HG02870 (cell line): ENCODE data around the gene SAP130.

Experiments
- ATAC-seq: cut with Tn5 transposase; IDR thresholded peaks from one replicate; pipeline ENCODE4 v1.9.1; 2021; ENCODE audit warnings: mild to moderate bottlenecking, moderate library complexity; ENCODE audit not compliant: unreplicated experiment

Gene SAP130

GRCh38 chr2:128026448-128027277 lies 1.2 kb downstream of the SAP130 start:
- ATAC-seq: peak; percentile 0

DNA sequence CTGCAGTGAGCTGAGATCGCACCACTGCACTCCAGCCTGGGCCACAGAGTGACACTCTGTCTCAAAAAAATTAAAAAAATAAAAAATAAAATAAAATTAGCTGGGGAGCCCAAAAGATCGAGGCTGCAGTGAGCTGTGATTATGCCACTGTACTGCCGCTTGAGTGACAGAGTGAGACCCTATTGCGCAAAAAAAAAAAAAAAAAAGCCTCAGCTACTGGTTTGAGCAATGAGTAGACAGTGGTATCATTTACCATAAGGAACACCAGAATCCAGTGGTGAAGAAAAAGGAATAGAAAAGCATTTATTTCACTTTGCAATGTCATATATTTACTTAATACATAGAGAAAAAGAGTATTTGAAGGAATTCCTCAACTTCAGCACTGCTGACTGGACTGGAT lies 3.0 kb downstream of the SAP130 start:
- no peak for ATAC-seq

DNA sequence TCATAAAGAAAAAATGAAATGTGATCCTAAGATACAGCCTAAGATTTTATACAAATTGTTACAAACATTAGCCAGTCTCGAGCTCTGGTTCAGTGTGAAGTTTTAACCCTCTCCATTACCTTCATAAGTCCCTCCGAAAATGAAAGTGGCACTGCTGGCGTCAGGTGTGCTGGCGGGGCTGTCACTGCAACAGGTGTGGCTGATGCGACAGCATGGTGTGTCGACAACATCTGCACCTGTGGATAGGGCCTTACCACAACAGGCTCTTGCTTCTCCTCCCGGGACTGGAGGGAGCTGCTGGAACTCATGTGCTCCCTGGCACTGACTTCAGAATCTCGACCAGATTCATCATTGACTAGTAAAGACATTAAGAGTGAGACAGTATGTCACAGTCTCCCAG lies 10.3 kb downstream of the SAP130 start:
- no peak for ATAC-seq

GRCh38 chr2:128016620-128017019 lies 11.2 kb downstream of the SAP130 start:
- ATAC-seq: no peak

- ATAC-seq: no peak
Measured at GRCh38 chr2:128012698-128013097, 15.2 kb downstream of the SAP130 start.

- no peak for ATAC-seq
Measured at GRCh38 chr2:128008074-128008672, 19.7 kb downstream of the SAP130 start.

DNA sequence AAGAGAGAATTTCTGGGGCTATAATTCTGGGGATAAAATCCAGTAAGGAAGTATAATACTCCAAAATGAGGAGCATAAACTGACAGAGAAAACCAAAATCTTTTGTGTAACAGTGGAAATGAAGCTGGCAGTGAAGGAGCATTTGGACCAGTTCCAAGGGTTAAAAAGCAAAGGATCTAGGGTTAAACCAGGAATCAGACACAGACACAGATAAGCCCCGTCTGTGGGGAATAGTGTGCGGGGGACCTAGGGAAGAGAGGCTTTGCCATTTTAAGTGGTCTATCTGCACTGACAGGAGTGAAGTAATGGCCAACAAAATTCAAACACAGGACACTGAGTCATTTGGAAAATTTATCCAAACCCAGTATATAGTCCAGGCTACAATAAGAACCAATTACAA lies 23.4 kb downstream of the SAP130 start:
- no peak for ATAC-seq

DNA sequence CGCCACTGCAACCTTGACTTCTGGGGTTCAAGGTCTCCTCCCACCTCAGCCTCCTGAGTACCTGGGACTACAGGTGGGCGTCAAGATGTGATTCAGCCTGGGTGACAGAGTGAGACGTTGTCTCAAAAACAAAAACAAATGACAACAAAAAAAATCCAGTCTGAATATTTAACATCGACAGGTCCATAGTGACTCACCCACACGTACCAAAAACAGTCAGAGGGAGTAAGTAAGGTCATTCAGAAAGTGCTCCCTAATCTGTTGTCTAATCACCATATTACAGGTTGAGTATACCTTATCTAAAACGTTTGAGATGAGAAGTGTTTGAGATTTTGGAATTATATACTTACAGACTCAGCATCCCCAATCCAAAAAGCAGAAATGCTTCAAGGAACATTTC lies 24.4 kb downstream of the SAP130 start:
- ATAC-seq: no peak

DNA sequence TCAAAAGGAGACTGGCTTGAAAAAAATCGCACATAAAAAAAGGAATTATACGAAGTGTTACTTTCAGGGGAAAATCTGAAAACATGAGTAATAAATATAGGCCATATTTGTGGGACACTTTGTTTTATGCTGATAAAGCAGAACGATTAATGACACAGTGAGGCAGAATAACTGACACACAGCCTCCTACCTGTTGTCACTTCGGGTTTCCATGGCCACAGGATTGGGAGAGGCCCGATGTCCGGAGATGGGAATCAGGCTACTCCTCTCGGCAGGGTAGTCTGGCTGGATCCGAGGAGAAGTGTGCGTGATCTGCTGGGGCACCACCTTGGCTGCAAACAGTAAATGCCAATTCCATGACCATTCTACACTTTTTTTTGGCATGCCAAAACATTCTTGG lies 31.7 kb downstream of the SAP130 start:
- ATAC-seq: no peak

- ATAC-seq: no peak
Measured at GRCh38 chr2:127995725-127996124, 32.1 kb downstream of the SAP130 start.

- no peak for ATAC-seq
Measured at GRCh38 chr2:127993659-127994058, 34.2 kb downstream of the SAP130 start.

- ATAC-seq: no peak
Measured at GRCh38 chr2:127991742-127992141, 36.1 kb downstream of the SAP130 start.

DNA sequence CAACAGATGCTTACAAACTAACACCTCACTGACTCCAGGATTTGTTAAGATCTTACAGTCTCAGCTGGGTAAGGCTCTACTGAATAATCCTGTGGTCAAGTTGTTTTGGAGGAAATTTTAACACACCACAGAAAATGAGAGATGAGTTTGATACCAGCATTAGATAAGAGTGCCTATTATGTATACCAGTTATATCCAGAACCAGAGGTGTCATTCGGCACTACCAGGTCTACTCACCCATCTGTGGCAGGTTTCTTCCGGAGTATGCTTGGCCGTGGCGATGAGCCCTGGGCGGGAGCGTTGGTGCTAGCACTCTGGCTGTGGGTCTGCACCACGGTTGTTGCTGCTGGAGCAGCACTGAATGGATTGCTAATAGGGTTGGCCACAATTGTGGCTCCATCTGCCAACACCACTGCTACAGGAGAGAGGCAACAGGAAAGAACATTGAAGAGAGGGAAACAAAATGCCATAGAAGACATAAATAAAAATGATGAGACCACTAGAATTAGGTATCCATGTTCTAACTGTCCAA lies 41.2 kb downstream of the SAP130 start:
- no peak for ATAC-seq

GRCh38 chr2:127985735-127986134 lies 42.1 kb downstream of the SAP130 start:
- ATAC-seq: no peak

DNA sequence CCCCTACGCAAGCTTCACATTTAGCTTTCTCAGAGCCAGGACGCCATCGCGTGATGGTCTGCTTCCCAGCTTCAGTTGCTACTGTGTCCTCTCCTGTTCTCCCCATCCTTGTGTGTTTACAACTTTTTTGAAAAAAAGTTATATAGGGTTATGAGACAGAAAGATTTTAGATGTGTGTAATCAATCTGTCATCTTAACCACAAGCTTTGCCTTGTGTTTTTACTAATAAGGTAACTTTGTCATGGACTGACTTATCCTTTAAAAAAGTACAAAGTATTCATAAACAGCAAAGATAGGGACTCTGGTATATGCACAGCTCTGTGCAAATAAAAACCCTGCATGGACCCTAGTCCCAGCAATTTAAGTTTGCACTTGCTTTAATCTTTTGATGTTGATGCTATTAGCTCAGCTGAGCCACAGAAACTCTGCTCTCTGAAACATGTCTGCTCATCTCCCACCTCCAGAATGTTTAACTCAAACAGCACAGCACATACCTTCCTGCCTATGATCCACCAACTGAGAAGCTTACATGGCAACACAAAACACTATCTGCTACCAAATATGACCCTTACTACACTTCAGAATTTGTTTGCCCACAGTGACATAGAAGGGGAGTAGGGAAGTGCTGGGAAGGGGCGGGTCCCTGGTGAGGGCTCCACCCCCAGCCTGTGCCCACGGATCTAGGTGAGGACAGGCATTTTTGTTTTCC lies 42.7 kb downstream of the SAP130 start:
- ATAC-seq: no peak

DNA sequence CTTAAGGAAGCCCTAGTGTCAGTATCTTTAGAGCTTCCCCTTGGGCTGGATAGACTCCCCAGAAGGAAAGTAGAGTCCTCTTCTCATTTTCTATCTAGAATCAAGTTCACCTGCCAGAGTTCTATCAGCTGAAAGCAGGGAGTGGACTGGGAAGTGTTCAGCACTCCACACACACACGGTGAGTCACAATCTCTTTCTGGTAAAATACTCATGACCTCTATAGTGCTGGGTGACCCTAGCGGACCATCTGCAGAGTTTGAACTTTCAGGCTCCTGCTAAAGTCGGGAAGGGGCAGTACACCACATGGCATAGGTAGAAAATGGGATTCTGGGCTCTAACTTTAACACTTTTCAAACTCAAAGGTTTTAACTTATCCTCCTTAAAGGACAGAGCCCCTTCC lies 43.3 kb downstream of the SAP130 start:
- ATAC-seq: no peak

DNA sequence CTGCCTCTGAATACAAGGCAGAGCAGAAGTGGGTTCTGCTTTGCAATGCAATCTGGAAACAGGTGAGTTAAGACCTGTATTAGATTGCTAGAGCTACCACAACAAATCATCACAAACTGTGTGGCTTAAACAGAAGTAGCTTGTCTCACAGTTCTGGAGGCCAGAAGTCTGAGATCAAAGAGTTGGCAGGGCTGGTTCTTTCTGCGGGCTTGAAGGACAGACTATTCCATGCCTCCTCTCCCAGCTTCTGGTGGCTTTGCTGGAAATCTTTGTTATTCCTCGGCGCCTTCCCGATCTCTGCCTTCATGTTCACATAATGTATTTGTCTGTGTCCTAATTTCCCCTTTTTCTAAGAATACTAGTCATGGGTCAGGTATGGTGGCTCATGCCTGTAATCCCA lies 58.4 kb downstream of the SAP130 start:
- ATAC-seq: no peak

DNA sequence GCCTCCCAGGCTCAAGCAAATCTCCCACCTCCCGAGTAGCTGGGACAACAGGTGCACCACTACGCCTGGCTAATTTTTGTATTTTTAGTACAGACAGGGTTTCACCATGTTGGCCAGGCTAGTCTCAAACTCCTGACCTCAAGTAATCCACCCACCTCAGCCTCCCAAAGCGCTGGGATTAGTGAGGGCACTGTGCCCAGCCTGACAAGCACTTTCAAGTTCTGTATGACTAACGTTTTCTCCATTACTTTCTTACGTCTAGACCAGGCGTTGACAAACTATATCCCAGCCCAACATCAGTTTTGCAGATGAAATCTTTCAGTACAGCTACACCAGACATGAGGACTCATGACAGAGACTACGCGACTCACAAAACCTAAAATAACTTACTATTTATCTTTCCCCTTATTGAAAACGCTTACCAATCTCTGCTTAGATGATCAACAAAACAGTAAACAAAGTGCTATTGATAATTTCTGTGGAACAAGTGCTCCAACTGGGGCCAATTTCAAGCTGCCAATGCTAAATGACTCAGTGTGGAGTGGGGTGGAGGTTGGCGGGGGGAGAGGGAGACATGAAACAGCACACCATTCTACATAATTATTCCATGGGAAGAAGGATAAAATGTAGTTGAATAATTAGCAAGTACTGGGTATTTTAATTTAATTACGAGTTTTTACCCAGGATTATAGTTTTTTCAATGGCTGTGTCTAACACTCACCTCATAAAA lies 59.1 kb downstream of the SAP130 start:
- no peak for ATAC-seq

- ATAC-seq: no peak
Measured at GRCh38 chr2:127961729-127962128, 66.1 kb downstream of the SAP130 start.

- ATAC-seq: no peak
Measured at GRCh38 chr2:127957240-127957639, 70.6 kb downstream of the SAP130 start.

- no peak for ATAC-seq
Measured at GRCh38 chr2:127954857-127955256, 73.0 kb downstream of the SAP130 start.
